ENCODE data around the gene BCL2L13.

The BCL2L13 gene

DNA sequence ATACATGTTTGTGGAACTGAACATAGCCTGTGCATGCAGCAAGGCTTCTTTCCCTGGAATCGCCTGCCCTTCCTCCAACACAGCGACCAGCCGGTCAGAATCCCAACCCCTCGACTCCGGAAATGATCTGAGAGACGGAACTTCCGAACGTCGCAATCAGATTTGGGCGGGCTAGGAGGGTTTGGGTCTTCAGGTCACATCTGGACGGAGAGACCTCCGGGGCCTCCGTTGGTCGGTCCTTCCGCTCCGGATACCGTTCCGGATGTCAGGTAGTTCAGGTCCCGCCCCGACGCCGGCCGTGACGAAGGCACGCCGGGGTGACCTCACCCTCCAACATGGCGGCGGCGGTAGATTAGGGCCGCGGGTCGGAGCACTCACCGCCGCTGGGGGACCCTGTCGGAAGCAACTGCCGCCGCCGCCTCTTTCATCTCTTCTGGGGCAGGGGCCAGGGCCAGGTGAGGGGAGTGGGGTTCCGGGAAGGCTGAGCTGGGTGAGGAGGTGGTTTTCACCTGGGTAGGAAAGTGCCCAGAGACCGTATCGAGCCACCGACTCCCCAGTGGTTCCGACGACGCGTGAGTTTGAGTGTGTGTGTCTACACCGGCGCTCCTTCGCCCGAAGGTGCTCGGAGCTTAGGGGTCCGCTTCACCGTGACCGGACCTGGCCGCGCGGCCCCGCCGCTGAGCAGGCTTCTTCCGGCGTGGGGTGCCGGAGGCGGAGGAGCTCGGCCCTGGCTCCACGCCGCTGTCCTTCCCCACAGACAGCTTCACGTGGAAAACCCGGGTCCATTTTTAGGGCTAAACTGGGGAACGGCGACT, at the start of gene BCL2L13:
Gene BCL2L13 (plus strand): TSS at position 326 of the 815 bp plus-strand sequence. CDS start 16,955 bp downstream, outside the sequence.
- DNase-seq (ENCODE audit: low read depth, low spot score) = peak; percentile 73

GRCh38 chr22:17589810-17590375, 48.7 kb upstream of the BCL2L13 start:
- DNase-seq (ENCODE audit: low read depth, low spot score) = no peak

DNA sequence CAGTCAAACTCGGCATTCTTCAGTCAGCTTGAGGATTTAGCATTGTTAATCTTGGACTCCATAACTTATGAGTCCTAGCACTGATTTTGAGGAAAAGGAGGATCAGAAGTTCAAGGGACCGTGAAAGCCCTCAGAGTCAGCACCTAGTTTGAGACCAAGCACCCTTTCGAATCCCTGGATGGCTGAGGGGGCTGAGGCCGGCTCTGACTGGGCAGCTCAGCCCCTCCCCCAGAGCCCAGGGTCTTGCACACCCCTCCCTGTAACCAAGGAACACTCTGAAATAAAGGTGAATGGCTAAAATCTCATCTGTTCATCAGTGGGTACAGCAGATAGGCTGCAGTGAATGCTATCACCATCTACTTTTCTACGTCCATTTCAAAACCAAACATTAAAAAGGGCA, 48.0 kb upstream of the BCL2L13 start:
- DNase-seq (ENCODE audit: low read depth, low spot score) = no peak

GRCh38 chr22:17592201-17592600, 46.4 kb upstream of the BCL2L13 start:
- no peak for DNase-seq (ENCODE audit: low read depth, low spot score)

GRCh38 chr22:17596226-17596625, 42.3 kb upstream of the BCL2L13 start:
- DNase-seq (ENCODE audit: low read depth, low spot score) = no peak

GRCh38 chr22:17597217-17597616, 41.3 kb upstream of the BCL2L13 start:
- DNase-seq (ENCODE audit: low read depth, low spot score) = no peak

DNA sequence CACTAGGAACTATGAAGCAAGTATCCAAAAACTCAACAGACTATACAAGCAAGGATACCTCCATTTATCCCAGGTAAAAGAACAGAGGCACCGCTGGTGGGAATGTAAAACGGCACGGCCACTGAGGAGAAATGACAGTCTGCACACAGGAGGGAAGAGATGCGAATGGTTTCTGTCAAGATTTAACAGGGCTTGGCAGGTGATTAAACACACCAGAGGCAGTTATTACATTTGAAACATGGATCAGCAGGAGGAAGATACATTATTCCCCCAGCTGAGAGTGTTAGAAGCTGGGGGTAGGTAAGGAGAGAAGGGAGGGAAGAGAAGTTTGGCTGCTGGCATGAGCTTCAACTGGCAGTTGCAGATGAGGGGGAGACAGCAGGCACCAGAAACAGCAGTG, 40.2 kb upstream of the BCL2L13 start:
- no peak for DNase-seq (ENCODE audit: low read depth, low spot score)

- DNase-seq (ENCODE audit: low read depth, low spot score) = no peak
Measured at GRCh38 chr22:17601031-17601430, 37.5 kb upstream of the BCL2L13 start.

DNA sequence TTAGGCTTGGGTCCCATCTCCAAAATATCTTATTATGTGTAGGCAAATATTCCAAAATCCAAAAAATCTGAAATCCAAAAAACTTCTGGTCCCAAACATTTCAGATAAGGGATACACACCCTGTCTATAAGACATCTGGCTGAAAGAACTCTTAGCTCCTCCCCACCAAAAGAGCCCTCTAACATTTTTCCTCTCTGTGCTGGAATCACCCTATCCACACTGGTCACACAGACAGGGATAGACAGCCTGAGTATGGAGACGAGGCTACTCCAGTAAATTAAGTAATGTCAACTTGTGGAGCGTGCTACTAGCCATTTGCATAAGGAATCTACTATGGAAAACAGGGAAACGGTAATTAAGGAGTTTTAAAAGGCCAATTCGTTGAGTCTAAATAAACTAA, 34.9 kb upstream of the BCL2L13 start:
- no peak for DNase-seq (ENCODE audit: low read depth, low spot score)

GRCh38 chr22:17606496-17606895, 32.1 kb upstream of the BCL2L13 start:
- no peak for DNase-seq (ENCODE audit: low read depth, low spot score)

DNA sequence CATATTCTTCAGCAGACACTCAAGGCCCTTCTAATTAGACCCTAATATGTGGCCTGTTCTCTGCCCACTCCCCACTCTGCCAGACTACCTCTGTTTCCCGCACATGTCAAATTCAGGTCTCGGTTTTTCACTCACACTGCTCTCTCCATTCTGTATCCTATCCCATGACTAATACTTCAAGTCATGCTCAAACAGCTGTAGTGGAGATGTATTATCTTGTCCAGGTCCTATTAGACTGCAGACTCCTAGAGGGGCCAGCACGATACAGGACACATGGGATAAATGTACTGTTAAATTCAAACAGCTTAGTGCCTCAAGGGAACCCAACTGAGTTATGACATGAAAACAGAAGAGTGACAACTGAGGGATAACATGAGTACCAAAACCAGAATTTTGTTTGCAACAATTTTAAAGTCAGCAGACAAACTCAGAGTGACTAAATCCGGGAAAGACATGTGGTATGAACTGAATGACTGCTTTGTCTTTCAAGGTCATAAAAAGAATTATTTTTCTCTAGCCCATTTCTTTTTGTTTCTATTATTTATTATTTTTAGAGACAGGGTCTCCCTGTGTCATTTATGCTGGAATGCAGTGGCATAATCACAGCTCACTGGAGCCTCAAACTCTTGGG, 30.6 kb upstream of the BCL2L13 start:
- no peak for DNase-seq (ENCODE audit: low read depth, low spot score)

- no peak for DNase-seq (ENCODE audit: low read depth, low spot score)
Measured at GRCh38 chr22:17612057-17612456, 26.5 kb upstream of the BCL2L13 start.

DNA sequence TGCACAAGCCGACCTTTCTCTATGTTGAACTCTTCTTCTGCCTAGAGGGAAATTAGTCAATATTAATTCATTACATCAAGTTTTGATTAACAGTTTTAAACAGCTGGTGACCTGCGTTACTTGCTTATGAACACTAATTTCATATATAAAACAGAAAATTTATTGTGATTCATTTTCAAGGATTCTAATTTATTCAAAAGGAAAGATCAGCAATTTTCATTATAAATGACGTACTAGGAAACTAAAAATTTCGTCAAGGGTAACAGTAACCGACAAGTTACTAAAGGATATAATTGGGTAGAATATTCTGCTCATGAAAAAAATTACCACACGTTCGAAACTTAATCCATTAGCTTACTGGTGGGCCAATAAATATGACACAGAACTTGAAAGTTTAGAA, 25.3 kb upstream of the BCL2L13 start:
- DNase-seq (ENCODE audit: low read depth, low spot score) = no peak

DNA sequence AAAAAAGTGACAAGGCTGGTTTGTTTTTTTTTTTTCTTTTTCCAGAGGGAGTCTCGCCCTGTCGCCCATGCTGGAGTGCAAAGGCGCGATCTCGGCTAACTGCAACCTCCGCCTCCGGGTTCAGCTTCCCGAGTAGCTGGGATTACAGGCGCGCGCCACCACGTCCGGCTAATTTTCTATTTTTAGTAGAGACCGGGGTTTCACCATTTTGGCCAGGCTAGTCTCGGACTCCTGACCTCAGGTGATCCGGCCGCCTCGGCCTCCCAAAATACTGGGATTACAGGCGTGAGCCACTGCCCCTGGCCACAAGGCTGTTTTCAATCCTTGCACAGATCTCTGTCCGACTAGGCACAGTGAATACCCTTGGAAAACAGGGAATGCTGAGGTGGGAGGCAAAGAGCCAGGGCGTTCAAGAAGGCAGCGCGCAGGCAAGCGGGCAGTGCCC, 10.6 kb upstream of the BCL2L13 start:
- no peak for DNase-seq (ENCODE audit: low read depth, low spot score)

DNA sequence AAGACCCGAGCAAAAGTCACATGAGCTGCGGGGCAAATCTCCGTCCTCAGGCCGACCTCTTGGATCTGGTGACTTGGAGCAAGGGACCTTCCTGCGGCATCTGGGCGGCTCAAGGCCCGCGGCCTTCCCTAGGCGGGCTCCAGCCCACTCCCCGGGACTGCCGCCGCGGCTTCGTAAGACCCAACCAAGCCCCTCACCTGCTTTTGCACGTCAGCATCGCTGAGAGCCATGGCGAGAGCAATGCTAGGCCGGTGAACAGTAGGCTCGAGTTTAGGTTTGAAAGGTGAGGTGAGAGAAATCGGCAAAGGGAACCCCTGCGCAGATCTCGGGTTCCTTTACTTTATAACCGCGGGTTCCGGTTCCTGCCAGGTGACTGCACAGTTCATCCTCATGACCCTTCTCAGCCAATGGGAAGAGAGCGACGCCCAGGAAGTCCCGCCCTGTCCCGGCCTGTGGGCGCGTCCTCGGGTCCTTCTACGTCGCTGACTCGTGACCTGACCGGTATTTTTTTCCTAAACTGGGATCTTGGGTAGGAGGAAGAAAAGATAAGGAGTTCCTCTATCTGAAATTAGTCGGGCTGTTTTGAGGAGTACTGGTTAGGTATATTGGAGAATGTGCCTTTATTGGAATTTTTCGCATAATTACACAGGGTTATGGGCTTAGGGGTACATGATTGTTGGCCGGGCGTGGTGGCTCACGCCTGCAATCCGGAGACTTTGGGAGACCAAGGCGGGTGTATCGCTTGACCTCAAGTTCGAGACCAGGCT, 10.0 kb upstream of the BCL2L13 start, which contains the start of gene ATP6V1E1:
Gene ATP6V1E1 (minus strand): TSS at position 344 of the 767 bp plus-strand sequence. CDS start 114 bp downstream, at position 230.
- peak; percentile 86 for DNase-seq (ENCODE audit: low read depth, low spot score)

DNA sequence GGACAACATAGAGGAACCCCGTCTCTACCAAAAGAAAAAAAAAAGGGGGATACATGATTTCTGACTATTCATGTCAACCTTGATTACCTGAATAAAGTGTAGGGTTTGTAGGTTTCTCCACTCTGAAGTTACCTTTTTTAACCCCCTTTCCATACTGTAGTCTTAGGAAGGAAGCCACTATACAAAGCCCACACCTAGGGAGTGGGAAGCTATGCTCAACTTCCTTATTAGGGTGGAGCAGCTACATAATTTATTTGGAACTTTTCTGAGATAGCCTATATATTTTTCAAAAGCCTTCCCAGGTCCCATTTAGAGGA, 9.4 kb upstream of the BCL2L13 start:
- DNase-seq (ENCODE audit: low read depth, low spot score) = no peak

DNA sequence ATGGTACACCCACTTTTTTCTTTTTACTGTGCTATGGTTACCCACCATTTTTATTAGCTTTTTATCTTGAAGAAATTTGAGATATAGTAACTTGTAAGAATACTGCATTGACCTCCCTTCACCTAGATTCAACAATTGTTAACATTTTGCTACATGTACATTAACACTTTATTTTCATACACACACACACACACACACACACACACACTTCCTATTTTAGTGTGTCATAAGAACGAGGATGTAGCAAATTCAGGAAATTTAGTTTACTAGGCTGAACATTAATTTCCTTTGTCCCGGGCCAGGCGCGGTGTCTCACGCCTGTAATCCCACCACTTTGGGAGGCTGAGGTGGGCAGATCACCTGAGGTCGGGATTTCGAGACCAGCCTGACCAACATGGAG, 8.9 kb upstream of the BCL2L13 start:
- DNase-seq (ENCODE audit: low read depth, low spot score) = no peak

DNA sequence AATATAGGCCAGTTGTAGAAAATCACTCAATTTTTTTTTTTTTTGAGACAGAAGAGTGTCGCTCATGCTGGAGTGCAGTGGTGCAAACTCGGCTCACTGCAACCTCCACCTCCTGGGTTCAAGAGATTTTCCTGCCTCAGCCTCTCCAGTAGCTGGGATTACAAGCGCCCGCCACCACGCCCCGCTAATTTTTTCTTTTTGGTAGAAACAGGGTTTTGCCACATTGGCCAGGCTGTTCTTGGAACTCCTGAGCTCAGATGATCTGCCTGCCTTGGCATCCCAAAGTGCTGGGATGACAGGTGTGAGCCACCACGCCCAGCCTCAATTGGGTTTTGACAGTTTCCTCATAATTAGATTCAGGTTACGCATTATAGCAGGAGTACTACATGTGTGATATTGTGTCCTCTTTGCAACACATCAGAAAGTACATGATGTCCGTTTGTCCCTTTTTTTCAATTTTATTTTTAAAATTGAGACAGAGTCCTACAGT, 7.4 kb upstream of the BCL2L13 start:
- DNase-seq (ENCODE audit: low read depth, low spot score) = no peak

DNA sequence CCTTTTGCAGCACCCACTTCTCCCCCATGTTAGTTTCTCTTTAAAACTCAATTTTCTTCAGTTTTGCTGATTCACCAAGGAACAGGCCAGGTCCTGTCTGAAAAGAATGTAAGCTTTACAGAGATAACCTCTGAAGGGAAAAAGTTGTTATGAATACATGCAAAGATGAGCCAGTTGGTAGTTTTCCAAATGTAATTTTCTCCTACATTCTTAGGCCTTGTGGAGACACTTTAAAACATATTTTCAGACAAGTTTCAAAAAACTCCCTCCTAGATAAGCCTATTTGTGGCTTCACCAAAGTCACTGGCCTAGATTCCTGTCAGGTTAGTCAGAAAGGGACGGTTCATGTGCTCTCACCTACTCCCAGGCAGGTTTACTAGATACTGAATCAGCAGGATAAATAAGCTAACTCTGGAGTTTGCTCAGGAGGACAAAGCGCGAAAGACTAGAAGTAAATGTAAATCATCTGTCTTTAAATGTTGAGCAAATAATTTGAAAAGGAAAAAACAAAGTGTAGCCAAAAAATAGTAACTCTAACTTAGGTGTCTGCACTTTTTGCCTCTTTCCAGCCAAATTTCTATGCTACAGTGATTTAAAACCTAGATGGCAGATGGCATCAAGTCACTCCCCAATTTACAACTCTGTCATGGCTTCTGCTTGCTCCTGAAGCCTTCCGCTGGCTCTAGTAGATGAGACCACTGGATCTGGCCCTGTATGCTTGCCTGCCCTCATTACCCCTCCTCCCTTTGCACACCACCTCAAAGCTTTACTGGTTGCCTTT, 5.2 kb upstream of the BCL2L13 start:
- DNase-seq (ENCODE audit: low read depth, low spot score) = no peak

DNA sequence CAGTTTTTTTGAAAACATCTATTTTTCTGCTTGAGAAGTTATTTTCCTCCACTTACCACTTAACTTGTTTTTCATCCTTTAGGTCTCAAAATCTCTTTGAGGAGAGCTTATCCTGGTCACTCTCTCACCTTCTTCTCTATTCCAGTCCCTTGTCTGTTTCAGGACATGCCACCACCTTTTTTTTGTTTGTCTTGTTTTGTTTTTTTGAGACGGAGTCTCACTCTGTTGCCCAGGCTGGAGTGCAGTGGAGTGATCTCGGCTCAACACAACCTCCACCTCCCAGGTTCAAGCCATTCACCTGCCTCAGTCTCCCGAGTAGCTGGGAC, 4.6 kb upstream of the BCL2L13 start:
- no peak for DNase-seq (ENCODE audit: low read depth, low spot score)

GRCh38 chr22:17634696-17635095, 3.9 kb upstream of the BCL2L13 start:
- no peak for DNase-seq (ENCODE audit: low read depth, low spot score)

Measured in activated naive CD8-positive, alpha-beta T cell treated with anti-CD3 and anti-CD28 coated beads, Interleukin-2, amount 50 U/mL, for 16 hours (primary cell).